Measurements from ENCODE around the gene CERS6.

CERS6 gene

DNA sequence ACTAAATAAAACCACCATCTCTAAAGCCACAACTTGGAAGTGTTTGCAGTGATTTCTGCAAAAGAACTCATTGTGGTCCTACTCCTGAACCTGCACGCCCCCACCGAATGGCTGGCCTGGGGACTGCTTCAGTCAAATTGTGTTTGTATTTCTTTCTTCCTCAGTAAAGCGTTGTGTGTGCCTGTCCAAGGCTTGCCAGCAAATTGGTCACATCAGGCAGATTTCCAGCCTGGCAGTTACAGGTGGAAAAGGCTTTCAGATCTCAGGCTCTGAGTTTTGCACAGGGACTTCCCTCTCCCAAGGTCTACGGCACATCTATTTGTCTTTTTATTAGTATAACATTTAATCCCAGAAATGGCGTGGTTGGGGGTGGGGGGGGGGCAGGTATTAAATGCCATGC, 292.4 kb downstream of the CERS6 start:
- TF ChIP-seq, protein P1, sequence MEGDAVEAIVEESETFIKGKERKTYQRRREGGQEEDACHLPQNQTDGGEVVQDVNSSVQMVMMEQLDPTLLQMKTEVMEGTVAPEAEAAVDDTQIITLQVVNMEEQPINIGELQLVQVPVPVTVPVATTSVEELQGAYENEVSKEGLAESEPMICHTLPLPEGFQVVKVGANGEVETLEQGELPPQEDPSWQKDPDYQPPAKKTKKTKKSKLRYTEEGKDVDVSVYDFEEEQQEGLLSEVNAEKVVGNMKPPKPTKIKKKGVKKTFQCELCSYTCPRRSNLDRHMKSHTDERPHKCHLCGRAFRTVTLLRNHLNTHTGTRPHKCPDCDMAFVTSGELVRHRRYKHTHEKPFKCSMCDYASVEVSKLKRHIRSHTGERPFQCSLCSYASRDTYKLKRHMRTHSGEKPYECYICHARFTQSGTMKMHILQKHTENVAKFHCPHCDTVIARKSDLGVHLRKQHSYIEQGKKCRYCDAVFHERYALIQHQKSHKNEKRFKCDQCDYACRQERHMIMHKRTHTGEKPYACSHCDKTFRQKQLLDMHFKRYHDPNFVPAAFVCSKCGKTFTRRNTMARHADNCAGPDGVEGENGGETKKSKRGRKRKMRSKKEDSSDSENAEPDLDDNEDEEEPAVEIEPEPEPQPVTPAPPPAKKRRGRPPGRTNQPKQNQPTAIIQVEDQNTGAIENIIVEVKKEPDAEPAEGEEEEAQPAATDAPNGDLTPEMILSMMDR (IDR thresholded peaks at IDR 0.05; ENCODE audit: control insufficient read depth, extremely low read depth, insufficient read depth) = no peak
- H3K4me3 ChIP-seq (ENCODE audit: low read depth, low read length) = no peak overlapping the region
- DNase-seq (ENCODE audit: low read depth) = peak; percentile 41

DNA sequence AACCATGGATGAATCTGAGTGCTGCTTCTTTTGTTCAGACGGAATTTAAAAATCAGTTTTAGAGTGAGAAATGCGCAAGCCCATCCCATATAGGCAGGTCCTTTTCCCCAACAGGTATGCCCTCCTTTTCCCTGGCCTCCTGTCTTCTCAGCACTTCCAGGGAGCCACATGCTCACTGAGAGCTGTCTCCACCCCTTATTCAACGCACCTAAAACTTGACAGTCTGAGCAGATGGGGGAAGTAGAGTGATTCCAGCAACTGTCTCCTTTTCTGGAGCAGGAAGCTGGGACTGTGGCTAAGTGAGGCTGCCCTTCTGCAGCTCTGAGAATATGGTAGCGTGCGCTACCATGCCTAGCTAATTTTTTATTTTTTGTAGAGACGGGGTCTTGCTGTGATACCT, 293.2 kb downstream of the CERS6 start:
- TF ChIP-seq, protein P1 (IDR thresholded peaks at IDR 0.05; ENCODE audit: control insufficient read depth, extremely low read depth, insufficient read depth) = no peak
- no peak overlapping the region for H3K4me3 ChIP-seq (ENCODE audit: low read depth, low read length)
- DNase-seq (ENCODE audit: low read depth) = no peak

DNA sequence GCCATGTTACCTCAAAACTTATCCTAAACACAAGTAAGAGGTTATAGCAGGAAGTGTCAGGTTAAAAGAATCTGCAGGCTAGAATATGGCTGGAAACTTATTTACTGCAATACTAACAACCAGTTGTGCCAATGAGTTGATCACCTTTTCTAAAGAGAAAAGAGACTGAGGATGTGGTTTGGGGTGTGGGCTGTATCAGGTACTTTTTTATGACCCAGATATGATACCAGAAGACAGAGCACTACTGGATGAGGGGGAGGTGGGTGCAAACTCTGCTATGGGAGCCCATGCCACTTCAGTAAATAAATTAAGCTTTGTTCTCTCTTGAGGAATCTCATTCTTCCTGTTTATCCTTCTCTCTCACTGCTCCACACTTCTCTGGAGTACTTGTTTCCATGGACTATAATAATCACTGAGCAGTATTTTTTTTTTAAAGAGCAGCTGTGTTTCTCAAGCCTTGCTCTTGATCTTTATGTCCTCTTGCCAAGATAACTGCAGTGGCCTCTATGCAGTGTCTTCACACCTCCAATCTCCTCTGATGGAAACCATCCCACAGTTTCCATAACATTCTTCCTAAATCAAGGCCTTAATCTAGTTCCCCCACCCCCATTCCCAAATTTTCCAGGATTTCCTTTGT, 295.1 kb downstream of the CERS6 start:
- TF ChIP-seq, protein P1 (IDR thresholded peaks at IDR 0.05; ENCODE audit: control insufficient read depth, extremely low read depth, insufficient read depth) = no peak
- H3K4me3 ChIP-seq (ENCODE audit: low read depth, low read length) = no peak overlapping the region
- no peak for DNase-seq (ENCODE audit: low read depth)

DNA sequence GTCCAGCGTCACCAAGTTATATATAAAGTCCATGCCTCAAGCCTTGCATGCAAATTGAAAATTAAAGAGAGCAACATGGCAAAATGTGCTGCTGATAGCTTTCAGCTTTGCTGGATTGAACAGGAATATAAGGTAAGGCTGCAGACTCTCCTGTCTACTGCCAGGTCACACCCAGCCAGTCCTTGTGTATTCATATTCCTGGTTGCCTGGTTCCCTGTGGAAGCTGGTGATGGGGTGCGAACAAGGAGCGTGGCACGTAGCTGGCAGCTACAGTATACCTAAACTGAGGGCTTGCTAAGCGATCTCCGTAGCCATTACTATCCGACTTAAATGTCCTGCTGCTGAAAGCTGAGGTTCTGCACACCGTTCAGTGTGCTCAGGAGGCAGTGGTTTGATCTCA, 296.3 kb downstream of the CERS6 start:
- TF ChIP-seq, protein P1 (IDR thresholded peaks at IDR 0.05; ENCODE audit: control insufficient read depth, extremely low read depth, insufficient read depth) = no peak
- DNase-seq (ENCODE audit: low read depth) = no peak
- no peak overlapping the region for H3K4me3 ChIP-seq (ENCODE audit: low read depth, low read length)

DNA sequence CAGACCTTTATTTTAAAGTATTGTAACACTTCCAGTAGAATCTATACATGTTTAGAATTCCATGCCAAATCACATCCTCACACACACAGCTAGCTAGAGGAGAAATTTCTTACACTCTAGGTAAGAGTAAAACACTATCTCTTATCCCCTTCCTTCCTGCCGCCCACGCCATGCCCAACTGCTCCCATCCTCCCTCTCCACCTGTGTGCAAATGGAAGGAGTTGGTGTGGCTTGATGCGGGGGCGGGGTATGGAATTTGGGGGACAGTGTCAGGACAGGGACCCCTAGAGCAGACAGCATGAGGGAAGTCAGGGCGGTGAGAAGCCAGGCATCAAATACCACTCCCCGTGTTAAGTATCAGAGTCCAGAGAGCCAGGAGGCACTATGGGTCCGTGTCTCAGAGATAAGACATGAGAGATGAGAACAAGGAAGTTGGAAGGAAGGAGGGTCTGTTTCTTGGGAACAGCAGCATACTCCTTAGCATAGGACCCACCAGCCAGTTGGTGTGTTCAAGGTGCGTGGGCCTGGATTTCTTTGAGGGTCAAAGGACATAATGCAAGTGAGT, 297.8 kb downstream of the CERS6 start:
- no peak overlapping the region for H3K4me3 ChIP-seq (ENCODE audit: low read depth, low read length)
- DNase-seq (ENCODE audit: low read depth) = no peak
- TF ChIP-seq, protein P1 (IDR thresholded peaks at IDR 0.05; ENCODE audit: control insufficient read depth, extremely low read depth, insufficient read depth) = no peak

DNA sequence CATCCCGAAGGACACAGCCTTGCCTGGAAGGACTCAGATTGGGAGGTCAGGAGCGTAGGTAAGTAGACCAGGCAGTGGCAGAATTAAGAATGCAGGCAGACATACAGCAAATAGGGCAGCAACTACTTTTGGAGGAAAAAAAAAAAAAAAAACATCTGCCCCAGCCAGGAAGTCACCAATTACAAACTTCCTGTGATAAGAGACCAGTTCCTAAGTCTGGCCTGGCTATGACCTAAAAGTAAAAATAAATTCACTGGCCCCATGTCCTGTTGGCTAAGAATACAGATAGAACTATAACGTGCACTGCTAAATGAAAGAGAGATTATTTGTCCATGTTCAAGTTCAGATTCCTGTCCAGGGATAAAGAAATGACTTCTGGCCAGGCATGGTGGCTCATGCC, 301.2 kb downstream of the CERS6 start:
- TF ChIP-seq, protein P1 (IDR thresholded peaks at IDR 0.05; ENCODE audit: control insufficient read depth, extremely low read depth, insufficient read depth) = no peak
- no peak for DNase-seq (ENCODE audit: low read depth)
- H3K4me3 ChIP-seq (ENCODE audit: low read depth, low read length) = no peak overlapping the region
